Loucy (cell line): ENCODE data around the gene DUSP3.

Experiments used
- CTCF ChIP-seq: fragments of 200-600 bp; sonication (generic); conservative IDR thresholded peaks from 2 replicates; pipeline ENCODE4 v1.5.1; 2014; ENCODE audit warnings: mild to moderate bottlenecking, antibody characterized with exemption, low read length
- EZH2phosphoT487 ChIP-seq: fragments of 200-600 bp; IDR thresholded peaks from 2 replicates; pipeline ENCODE4 v1.6.1; 2018; ENCODE audit warnings: antibody characterized with exemption, mild to moderate bottlenecking, moderate library complexity, borderline replicate concordance

- no peak for TF ChIP-seq EZH2phosphoT487
- TF ChIP-seq CTCF, result no peak
Measured at GRCh38 chr17:43791589-43791988, 12.8 kb upstream of the DUSP3 start.
